ENCODE data around the gene SPATA46. TPM values are rescaled to one million over a fixed set of nuclear protein-coding genes. Genes with fewer than 3 reads are reported as not detected.

The SPATA46 gene
- total and polyA plus RNA-seq, 2 donors (not counting 3 experiments of a cell fraction or from before 2014, with no cell fraction given), result not detected

DNA sequence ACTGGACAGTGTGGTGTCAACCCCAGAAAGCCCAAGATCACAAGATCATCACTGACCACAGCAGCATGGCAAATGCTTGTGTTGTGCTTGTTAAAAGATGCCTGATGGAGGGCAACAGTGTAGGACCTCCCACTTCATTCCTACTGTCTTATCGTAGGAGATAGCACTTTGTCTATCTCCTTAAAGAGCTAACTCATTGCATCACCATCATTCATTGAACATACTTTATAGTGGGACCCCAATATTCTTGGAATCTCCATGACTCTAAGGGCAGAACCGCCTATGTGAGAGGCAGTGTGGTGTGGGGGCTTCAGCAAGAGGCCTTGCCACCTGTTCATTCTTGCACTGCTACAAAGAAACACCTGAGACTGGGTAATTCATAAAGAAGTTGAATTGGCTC is 40.3 kb upstream of the SPATA46 start:
- Histone ChIP-seq H3K27ac (ENCODE audit: insufficient read depth, low read depth, low read length) (no peak overlapping the region), H3K4me2 (ENCODE audit: insufficient read depth, low read length) (no peak overlapping the region), H3K9ac (replicated peaks; ENCODE audit: extremely low read depth, insufficient read depth, low read length) (no peak overlapping the region), H2AFZ (ENCODE audit: low read depth, low read length) (no peak overlapping the region), H3K27me3 (ENCODE audit: control insufficient read depth in 2 of 2, insufficient read depth in 2 of 2, low read length in 2 of 2) (no peaks in the 10 kb centered on the region), H3K79me2 (ENCODE audit: control insufficient read depth, insufficient read depth, low read length) (no peaks in the 10 kb centered on the region), H3K9me1 (replicated peaks; ENCODE audit: control insufficient read depth, extremely low read depth, insufficient read depth, low read length) (no peaks in the 10 kb centered on the region), H4K20me1 (replicated peaks; ENCODE audit: control insufficient read depth, extremely low read depth, insufficient read depth, low read length) (no peaks in the 10 kb centered on the region), H3K9me3 (replicated peaks; ENCODE audit: control insufficient read depth, insufficient read depth, low read length) (no peaks in the 10 kb centered on the region), H3K4me3 (replicated peaks in 1 of 3; ENCODE audit: insufficient read depth in 1 of 3, low read depth in 1 of 3, low read length in 3 of 3) (no peak overlapping the region), H3K36me3 (ENCODE audit: control insufficient read depth in 2 of 2, extremely low read depth in 1 of 2, insufficient read depth in 2 of 2, low read length in 2 of 2) (no peaks in the 10 kb centered on the region), H3K4me1 (ENCODE audit: control insufficient read depth, extremely low read depth, insufficient read depth, low read length) (peaks cover 4% of the 10 kb centered on the region)
- intact Hi-C loops (cut with micrococcal nuclease) (no loop called here), dilution Hi-C loops (cut with MboI; ENCODE audit: extremely low pct_ligation_motif_present, low sequenced_read_pairs) (no loop called here)
- TF ChIP-seq GATA2 (IDR thresholded peaks at IDR 0.05; ENCODE audit: insufficient read depth, insufficient read length, low read depth, low read length), result no peak
- no peak for TF ChIP-seq JUN (IDR thresholded peaks at IDR 0.05; ENCODE audit: borderline replicate concordance, insufficient read depth, insufficient read length, low read depth)
- TF ChIP-seq FOS (IDR thresholded peaks at IDR 0.05; ENCODE audit: borderline replicate concordance, insufficient read depth, low read length), result no peak
- no peak for TF ChIP-seq MYC (IDR thresholded peaks at IDR 0.05; ENCODE audit: low read depth, low read length)
- TF ChIP-seq, protein P1, sequence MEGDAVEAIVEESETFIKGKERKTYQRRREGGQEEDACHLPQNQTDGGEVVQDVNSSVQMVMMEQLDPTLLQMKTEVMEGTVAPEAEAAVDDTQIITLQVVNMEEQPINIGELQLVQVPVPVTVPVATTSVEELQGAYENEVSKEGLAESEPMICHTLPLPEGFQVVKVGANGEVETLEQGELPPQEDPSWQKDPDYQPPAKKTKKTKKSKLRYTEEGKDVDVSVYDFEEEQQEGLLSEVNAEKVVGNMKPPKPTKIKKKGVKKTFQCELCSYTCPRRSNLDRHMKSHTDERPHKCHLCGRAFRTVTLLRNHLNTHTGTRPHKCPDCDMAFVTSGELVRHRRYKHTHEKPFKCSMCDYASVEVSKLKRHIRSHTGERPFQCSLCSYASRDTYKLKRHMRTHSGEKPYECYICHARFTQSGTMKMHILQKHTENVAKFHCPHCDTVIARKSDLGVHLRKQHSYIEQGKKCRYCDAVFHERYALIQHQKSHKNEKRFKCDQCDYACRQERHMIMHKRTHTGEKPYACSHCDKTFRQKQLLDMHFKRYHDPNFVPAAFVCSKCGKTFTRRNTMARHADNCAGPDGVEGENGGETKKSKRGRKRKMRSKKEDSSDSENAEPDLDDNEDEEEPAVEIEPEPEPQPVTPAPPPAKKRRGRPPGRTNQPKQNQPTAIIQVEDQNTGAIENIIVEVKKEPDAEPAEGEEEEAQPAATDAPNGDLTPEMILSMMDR (IDR thresholded peaks at IDR 0.05; ENCODE audit: extremely low read depth in 1 of 2, insufficient read depth in 1 of 2, low read depth in 1 of 2, low read length in 2 of 2), result no peak
- no peak for TF ChIP-seq POLR2AphosphoS5 (IDR thresholded peaks at IDR 0.05; ENCODE audit: insufficient read depth, low read depth, low read length)
- ChIA-PET CTCF (no interaction called here), POLR2A (no interaction called here)
- DNase-seq (ENCODE audit: low read depth, low spot score), result no peak
- no peak for FAIRE-seq
- BruUV-seq (replicated peaks), result no TSS peak

DNA sequence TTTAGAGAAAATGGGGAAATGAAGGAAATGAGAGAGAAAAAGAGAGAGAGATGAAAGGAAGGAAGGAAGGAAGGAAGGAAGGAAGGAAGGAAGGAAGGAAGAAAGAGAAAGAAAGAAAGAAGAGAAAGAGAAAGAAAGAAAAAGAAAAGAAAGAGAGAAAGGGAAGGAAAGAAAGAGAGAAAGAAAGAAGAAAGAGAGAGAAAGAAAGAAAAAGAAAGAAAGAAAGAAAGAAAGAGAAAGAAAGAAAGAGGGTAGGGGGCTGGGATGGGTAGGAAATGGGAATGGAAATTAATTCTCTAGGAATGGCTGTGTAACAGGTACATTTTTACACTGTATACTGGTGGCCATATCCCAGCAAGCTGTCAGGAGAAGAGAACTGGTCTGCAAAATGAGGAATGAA is 39.6 kb upstream of the SPATA46 start:
- Histone ChIP-seq H3K9me3 (replicated peaks; ENCODE audit: control insufficient read depth, insufficient read depth, low read length) (no peaks in the 10 kb centered on the region), H3K4me2 (ENCODE audit: insufficient read depth, low read length) (no peak overlapping the region), H3K27ac (ENCODE audit: insufficient read depth, low read depth, low read length) (no peak overlapping the region), H3K4me1 (ENCODE audit: control insufficient read depth, extremely low read depth, insufficient read depth, low read length) (peaks cover 5% of the 10 kb centered on the region), H3K9ac (replicated peaks; ENCODE audit: extremely low read depth, insufficient read depth, low read length) (no peak overlapping the region), H3K36me3 (ENCODE audit: control insufficient read depth in 2 of 2, extremely low read depth in 1 of 2, insufficient read depth in 2 of 2, low read length in 2 of 2) (no peaks in the 10 kb centered on the region), H2AFZ (ENCODE audit: low read depth, low read length) (no peak overlapping the region), H3K9me1 (replicated peaks; ENCODE audit: control insufficient read depth, extremely low read depth, insufficient read depth, low read length) (no peaks in the 10 kb centered on the region), H4K20me1 (replicated peaks; ENCODE audit: control insufficient read depth, extremely low read depth, insufficient read depth, low read length) (no peaks in the 10 kb centered on the region), H3K79me2 (ENCODE audit: control insufficient read depth, insufficient read depth, low read length) (no peaks in the 10 kb centered on the region), H3K4me3 (replicated peaks in 1 of 3; ENCODE audit: insufficient read depth in 1 of 3, low read depth in 1 of 3, low read length in 3 of 3) (no peak overlapping the region), H3K27me3 (ENCODE audit: control insufficient read depth in 2 of 2, insufficient read depth in 2 of 2, low read length in 2 of 2) (no peaks in the 10 kb centered on the region)
- DNase-seq (ENCODE audit: low read depth, low spot score) (no peak), FAIRE-seq (no peak)
- dilution Hi-C loops (cut with MboI; ENCODE audit: extremely low pct_ligation_motif_present, low sequenced_read_pairs), result no loop called here
- TF ChIP-seq GATA2 (IDR thresholded peaks at IDR 0.05; ENCODE audit: insufficient read depth, insufficient read length, low read depth, low read length), result no peak
- POLR2A ChIA-PET, result no interaction called here
- intact Hi-C loops (cut with micrococcal nuclease), result no loop called here
- no TSS peak for BruUV-seq (replicated peaks)
- CTCF ChIA-PET, result no interaction called here
